HCT116 (cell line): ENCODE data around the gene TRIM50.

Experiments
- CEBPB ChIP-seq: IDR thresholded peaks from 2 replicates; pipeline ENCODE4 v1.6.1; 2012; ENCODE audit warnings: low read depth
- ELF1 ChIP-seq: IDR thresholded peaks from 2 replicates; pipeline ENCODE4 v1.6.1; 2012; ENCODE audit warnings: low read depth, borderline replicate concordance
- EZH2 ChIP-seq: fragments of 200-600 bp; sonication (generic); IDR thresholded peaks from 2 replicates; pipeline ENCODE4 v1.6.1; 2017; ENCODE audit warnings: antibody characterized with exemption, mixed run types
- EZH2phosphoT487 ChIP-seq: fragments of 200-600 bp; IDR thresholded peaks from 2 replicates; pipeline ENCODE4 v1.6.1; 2018; ENCODE audit warnings: antibody characterized with exemption, borderline replicate concordance
- POLR2A ChIP-seq: IDR thresholded peaks from 2 replicates; pipeline ENCODE4 v1.7.0; 2011; ENCODE audit warnings: borderline replicate concordance; ENCODE audit not compliant: insufficient read depth, insufficient read length; ENCODE audit errors: extremely low read depth
- POLR2AphosphoS5 ChIP-seq: IDR thresholded peaks from 2 replicates; pipeline ENCODE4 v1.6.1; 2011; ENCODE audit warnings: mild to moderate bottlenecking, low read depth, low read length, moderate library complexity
- RAD21 ChIP-seq: IDR thresholded peaks from 2 replicates; pipeline ENCODE4 v1.6.1; 2012; ENCODE audit warnings: low read depth, mild to moderate bottlenecking
- SIN3A ChIP-seq: IDR thresholded peaks from 2 replicates; pipeline ENCODE4 v1.6.1; 2012; ENCODE audit warnings: low read depth
- SP1 ChIP-seq: IDR thresholded peaks from 2 replicates; pipeline ENCODE4 v1.6.1; 2012; ENCODE audit warnings: low read depth
- SRF ChIP-seq: IDR thresholded peaks from 2 replicates; pipeline ENCODE4 v1.6.1; 2012; ENCODE audit warnings: low read depth
- YY1 ChIP-seq: IDR thresholded peaks from 2 replicates; pipeline ENCODE4 v1.6.1; 2011; ENCODE audit warnings: low read length, low read depth, moderate library complexity, mild to moderate bottlenecking; ENCODE audit not compliant: insufficient replicate concordance; ENCODE audit errors: extremely low read depth
- TF ChIP-seq, protein P1 (sequence below), 3 experiments: fragments of 200-600 bp in 1 of 3; sonication (generic) in 1 of 3; IDR thresholded peaks in 2 of 3; conservative IDR thresholded peaks in 1 of 3; 2 replicates each; pipeline ENCODE4 v1.5.1; 2012 to 2017; ENCODE audit warnings: low read depth in 2 of 3, low read length in 2 of 3, antibody characterized with exemption in 1 of 3, borderline replicate concordance in 1 of 3, control low read depth in 1 of 3, mild to moderate bottlenecking in 1 of 3, mixed read lengths in 1 of 3, mixed run types in 1 of 3, moderate library complexity in 1 of 3; ENCODE audit not compliant: insufficient read depth in 1 of 3
- TF ChIP-seq, protein P2 (sequence below): IDR thresholded peaks from 2 replicates; pipeline ENCODE4 v1.6.1; 2012; ENCODE audit warnings: low read depth
- TF ChIP-seq, protein P3 (sequence below): IDR thresholded peaks from 2 replicates; pipeline ENCODE4 v1.6.1; 2012

DNA sequence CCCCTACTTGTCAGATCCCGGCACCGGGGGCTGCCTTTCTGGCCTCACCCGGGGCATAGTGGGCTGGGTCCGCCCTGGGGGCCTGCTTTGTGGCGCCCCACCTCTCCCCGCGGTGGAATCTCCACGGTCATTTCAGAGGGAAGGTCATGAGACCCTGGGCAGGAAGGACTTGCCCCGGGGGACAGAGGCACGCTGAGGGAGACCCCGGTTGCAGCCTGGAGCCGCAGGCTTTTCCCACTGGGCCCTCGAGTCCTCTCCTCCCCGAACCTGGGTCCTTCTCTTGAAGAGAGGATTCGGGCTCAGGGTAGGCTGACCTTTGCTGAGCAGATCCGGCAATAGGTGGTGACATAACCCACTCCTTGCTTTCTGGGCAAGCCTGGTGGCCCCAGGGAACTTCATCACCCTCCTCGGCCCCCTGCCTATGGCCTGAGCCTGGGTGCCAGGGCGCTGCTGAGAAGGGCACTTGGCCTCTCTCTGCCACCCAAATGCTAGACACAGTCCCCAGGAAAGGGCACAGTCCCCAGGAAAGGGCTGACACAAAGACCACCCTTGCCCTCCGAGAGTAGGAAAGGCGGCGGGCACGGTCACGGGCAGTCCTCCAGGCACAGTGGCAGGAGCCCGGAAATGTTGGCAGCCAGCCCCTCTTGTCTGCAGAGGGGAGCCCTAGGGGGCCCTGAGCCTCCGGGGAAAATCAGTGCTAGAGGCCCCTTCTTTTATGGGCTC is 36.3 kb upstream of the TRIM50 start:
- TF ChIP-seq POLR2A (no peak), ELF1 (no peak), SP1 (no peak), EZH2phosphoT487 (no peak), SIN3A (no peak), POLR2AphosphoS5 (no peak), RAD21 (no peak), SRF (no peak), EZH2 (no peak), YY1 (no peak), CEBPB (no peak)
- TF ChIP-seq, protein P1, sequence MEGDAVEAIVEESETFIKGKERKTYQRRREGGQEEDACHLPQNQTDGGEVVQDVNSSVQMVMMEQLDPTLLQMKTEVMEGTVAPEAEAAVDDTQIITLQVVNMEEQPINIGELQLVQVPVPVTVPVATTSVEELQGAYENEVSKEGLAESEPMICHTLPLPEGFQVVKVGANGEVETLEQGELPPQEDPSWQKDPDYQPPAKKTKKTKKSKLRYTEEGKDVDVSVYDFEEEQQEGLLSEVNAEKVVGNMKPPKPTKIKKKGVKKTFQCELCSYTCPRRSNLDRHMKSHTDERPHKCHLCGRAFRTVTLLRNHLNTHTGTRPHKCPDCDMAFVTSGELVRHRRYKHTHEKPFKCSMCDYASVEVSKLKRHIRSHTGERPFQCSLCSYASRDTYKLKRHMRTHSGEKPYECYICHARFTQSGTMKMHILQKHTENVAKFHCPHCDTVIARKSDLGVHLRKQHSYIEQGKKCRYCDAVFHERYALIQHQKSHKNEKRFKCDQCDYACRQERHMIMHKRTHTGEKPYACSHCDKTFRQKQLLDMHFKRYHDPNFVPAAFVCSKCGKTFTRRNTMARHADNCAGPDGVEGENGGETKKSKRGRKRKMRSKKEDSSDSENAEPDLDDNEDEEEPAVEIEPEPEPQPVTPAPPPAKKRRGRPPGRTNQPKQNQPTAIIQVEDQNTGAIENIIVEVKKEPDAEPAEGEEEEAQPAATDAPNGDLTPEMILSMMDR (IDR thresholded peaks at IDR 0.05 in 2 of 3, conservative IDR thresholded peaks at IDR 0.05 in 1 of 3; ENCODE audit: borderline replicate concordance in 1 of 3, insufficient read depth in 1 of 3, low read depth in 2 of 3, low read length in 2 of 3): no peak
- TF ChIP-seq, protein P2, sequence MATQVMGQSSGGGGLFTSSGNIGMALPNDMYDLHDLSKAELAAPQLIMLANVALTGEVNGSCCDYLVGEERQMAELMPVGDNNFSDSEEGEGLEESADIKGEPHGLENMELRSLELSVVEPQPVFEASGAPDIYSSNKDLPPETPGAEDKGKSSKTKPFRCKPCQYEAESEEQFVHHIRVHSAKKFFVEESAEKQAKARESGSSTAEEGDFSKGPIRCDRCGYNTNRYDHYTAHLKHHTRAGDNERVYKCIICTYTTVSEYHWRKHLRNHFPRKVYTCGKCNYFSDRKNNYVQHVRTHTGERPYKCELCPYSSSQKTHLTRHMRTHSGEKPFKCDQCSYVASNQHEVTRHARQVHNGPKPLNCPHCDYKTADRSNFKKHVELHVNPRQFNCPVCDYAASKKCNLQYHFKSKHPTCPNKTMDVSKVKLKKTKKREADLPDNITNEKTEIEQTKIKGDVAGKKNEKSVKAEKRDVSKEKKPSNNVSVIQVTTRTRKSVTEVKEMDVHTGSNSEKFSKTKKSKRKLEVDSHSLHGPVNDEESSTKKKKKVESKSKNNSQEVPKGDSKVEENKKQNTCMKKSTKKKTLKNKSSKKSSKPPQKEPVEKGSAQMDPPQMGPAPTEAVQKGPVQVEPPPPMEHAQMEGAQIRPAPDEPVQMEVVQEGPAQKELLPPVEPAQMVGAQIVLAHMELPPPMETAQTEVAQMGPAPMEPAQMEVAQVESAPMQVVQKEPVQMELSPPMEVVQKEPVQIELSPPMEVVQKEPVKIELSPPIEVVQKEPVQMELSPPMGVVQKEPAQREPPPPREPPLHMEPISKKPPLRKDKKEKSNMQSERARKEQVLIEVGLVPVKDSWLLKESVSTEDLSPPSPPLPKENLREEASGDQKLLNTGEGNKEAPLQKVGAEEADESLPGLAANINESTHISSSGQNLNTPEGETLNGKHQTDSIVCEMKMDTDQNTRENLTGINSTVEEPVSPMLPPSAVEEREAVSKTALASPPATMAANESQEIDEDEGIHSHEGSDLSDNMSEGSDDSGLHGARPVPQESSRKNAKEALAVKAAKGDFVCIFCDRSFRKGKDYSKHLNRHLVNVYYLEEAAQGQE: no peak
- TF ChIP-seq, protein P3, sequence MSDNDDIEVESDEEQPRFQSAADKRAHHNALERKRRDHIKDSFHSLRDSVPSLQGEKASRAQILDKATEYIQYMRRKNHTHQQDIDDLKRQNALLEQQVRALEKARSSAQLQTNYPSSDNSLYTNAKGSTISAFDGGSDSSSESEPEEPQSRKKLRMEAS: no peak
